ENCODE measurements around the gene CARD14. TPM values are rescaled to one million over a fixed set of nuclear protein-coding genes. Genes with fewer than 3 reads are reported as not detected.

The CARD14 gene
- total RNA-seq, 1 experiment from 2014 or later = 0.24 TPM

GRCh38 chr17:80130992-80131391 is 38.8 kb upstream of the CARD14 start:
- no peak overlapping the region for H3K14ac ChIP-seq (ENCODE audit: insufficient read depth, low read length)
- H2BK120ac ChIP-seq (ENCODE audit: low read depth, low read length, poor library complexity, severe bottlenecking) = no peak overlapping the region
- H3K9me3 Mint-ChIP-seq = no peaks in the 10 kb centered on the region
- H3K79me2 ChIP-seq (ENCODE audit: insufficient read depth, low read length) = no peaks in the 10 kb centered on the region
- H3K4me2 ChIP-seq (ENCODE audit: insufficient read depth, insufficient read length, low read length) = no peak overlapping the region
- no peaks in the 10 kb centered on the region for H3K23me2 ChIP-seq (ENCODE audit: insufficient read length, low read depth, low read length, poor library complexity, severe bottlenecking)
- no peaks in the 10 kb centered on the region for H3K79me1 ChIP-seq (ENCODE audit: insufficient read depth, low read depth, low read length, poor library complexity, severe bottlenecking)
- no peaks in the 10 kb centered on the region for H4K20me1 ChIP-seq (ENCODE audit: control insufficient read depth, insufficient read depth, insufficient read length)
- no peaks in the 10 kb centered on the region for H3K9me3 ChIP-seq (ENCODE audit: control insufficient read depth, low read depth, low read length)
- H2AFZ ChIP-seq (ENCODE audit: low read length) = no peak overlapping the region
- H3K27ac ChIP-seq (ENCODE audit: insufficient read length, low read depth, low read length) = no peak overlapping the region
- peaks cover 15 to 23% of the 10 kb centered on the region in 2 experiments for H3K4me1 Mint-ChIP-seq
- WGBS (ENCODE audit: extremely low coverage, insufficient read length, low lambda C conversion rate) = no CpG with 5 or more reads among the region's 3 CpGs
- no peak overlapping the region for H2BK12ac ChIP-seq (ENCODE audit: insufficient read length, low read depth, low read length)
- H3K27ac Mint-ChIP-seq = peak overlapping the region in 2 of 3 experiments; percentile 27 to 68; a peak in 4 of 7 replicates
- no peak overlapping the region for H4K91ac ChIP-seq (ENCODE audit: insufficient read length, low read depth, low read length)
- H3K27me3 ChIP-seq (ENCODE audit: insufficient read depth, low read length) = no peaks in the 10 kb centered on the region
- TF ChIP-seq CTCF (conservative IDR thresholded peaks at IDR 0.05) = no peak
- H3K23ac ChIP-seq (ENCODE audit: insufficient read length, low read depth, low read length) = no peak overlapping the region
- no peak overlapping the region for H3K4ac ChIP-seq (ENCODE audit: low read depth, low read length)
- no peak overlapping the region for H3K56ac ChIP-seq (ENCODE audit: insufficient read length, low read depth, low read length)
- no peak overlapping the region for H2AK5ac ChIP-seq (ENCODE audit: insufficient read length, low read length)
- H3K9ac ChIP-seq (ENCODE audit: extremely low read depth, insufficient read length, low read length) = no peak overlapping the region
- no peak overlapping the region for H4K5ac ChIP-seq (ENCODE audit: insufficient read length, low read depth, low read length)
- H4K8ac ChIP-seq (replicated peaks; ENCODE audit: insufficient read length, low read depth, low read length) = no peak overlapping the region
- peaks cover under 1% of the 10 kb centered on the region; the same call in 1 of the 2 replicates for H3K27me3 Mint-ChIP-seq (ENCODE audit: low read depth)
- H2BK20ac ChIP-seq (ENCODE audit: low read depth, low read length, poor library complexity, severe bottlenecking) = no peak overlapping the region
- H3K4me3 Mint-ChIP-seq = no peak overlapping the region
- no peak overlapping the region for H3T11ph ChIP-seq (ENCODE audit: low read length)
- no peak for DNase-seq
- no peak overlapping the region for H3K18ac ChIP-seq (ENCODE audit: insufficient read length, low read depth, low read length)
- no peak overlapping the region for H2BK5ac ChIP-seq (ENCODE audit: insufficient read length, low read length)
- no peaks in the 10 kb centered on the region; the same call in 1 of the 2 replicates for H3K4me1 ChIP-seq (ENCODE audit: insufficient read depth, low read length)
- peaks cover 18 to 35% (median 33%) of the 10 kb centered on the region in 3 experiments; a peak in 6 of 7 replicates for H3K36me3 Mint-ChIP-seq (ENCODE audit: insufficient read depth in 1 of 3, low read depth in 3 of 3)
- H2BK15ac ChIP-seq (ENCODE audit: low read depth, low read length) = no peak overlapping the region
